ENCODE results near the gene SMG6. TPM values are rescaled to one million over a fixed set of nuclear protein-coding genes. Genes with fewer than 3 reads are reported as not detected.

Gene SMG6
- polyA plus RNA-seq, 1 of the 3 experiments (the other 2 are of a cell fraction), result 15.7 TPM

DNA sequence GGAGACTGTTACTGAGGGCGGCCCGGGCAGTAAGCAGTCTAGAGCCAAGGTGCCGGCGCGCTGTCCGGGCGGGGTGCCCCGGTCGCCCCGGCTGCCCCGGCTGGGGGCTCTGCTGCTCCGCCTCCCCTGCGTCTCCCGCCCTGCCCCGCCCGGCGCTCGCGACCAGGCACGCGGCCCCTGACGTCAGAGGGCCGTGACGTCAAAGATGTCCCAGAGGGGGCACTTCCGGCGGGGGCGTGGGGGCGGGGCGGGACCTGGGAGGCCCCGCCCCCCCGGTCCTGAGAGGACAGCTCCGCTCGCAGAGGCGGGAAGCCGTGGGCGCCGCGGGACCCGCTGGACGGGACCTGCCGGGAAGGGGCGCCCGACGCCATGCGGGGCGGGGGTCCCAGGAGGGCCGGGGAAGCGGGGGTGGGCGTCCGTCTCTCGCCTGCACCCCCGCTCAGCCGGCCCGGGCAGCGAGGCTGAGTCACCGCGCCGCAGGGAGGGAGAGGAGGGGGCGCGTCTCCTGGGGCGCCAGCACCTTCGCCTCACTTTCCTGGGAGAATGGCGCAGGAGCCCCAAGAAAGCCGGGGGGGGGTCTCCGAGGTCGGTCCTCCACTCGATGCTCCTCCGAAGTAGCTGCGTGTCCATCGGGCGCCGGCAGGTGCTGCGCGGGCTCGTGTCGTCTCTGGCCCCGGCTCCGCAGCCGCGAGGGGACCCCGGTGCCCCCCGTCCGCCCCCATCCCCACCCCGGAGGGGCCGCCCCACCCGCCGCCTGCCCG, 253.1 kb downstream of the SMG6 start:
- H3K4me2 ChIP-seq, result peak overlapping the region; percentile 79; the same call in 1 of the 2 replicates
- peaks cover 20% of the 10 kb centered on the region for H3F3A ChIP-seq (replicated peaks; ENCODE audit: insufficient read depth)
- TF ChIP-seq, protein P1, sequence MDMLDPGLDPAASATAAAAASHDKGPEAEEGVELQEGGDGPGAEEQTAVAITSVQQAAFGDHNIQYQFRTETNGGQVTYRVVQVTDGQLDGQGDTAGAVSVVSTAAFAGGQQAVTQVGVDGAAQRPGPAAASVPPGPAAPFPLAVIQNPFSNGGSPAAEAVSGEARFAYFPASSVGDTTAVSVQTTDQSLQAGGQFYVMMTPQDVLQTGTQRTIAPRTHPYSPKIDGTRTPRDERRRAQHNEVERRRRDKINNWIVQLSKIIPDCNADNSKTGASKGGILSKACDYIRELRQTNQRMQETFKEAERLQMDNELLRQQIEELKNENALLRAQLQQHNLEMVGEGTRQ (IDR thresholded peaks at IDR 0.05; ENCODE audit: borderline replicate concordance, low read depth, low read length), result no peak
- TF ChIP-seq FOXJ3 (CRISPR knock-in tag; IDR thresholded peaks at IDR 0.05) (no peak), GABPA (IDR thresholded peaks at IDR 0.05; ENCODE audit: low read depth) (peak; percentile 50), USF1 (IDR thresholded peaks at IDR 0.05; ENCODE audit: borderline replicate concordance, low read depth) (peak; percentile 27; the same call in 1 of the 2 replicates), MXI1 (IDR thresholded peaks at IDR 0.05; ENCODE audit: low read depth, low read length) (no peak), SIN3A (IDR thresholded peaks at IDR 0.05; ENCODE audit: borderline replicate concordance, low read depth, low read length) (peak; percentile 50; the same call in 1 of the 2 replicates), MAX (IDR thresholded peaks at IDR 0.05; ENCODE audit: low read depth) (peak; percentile 95)
- TF ChIP-seq, protein P2, sequence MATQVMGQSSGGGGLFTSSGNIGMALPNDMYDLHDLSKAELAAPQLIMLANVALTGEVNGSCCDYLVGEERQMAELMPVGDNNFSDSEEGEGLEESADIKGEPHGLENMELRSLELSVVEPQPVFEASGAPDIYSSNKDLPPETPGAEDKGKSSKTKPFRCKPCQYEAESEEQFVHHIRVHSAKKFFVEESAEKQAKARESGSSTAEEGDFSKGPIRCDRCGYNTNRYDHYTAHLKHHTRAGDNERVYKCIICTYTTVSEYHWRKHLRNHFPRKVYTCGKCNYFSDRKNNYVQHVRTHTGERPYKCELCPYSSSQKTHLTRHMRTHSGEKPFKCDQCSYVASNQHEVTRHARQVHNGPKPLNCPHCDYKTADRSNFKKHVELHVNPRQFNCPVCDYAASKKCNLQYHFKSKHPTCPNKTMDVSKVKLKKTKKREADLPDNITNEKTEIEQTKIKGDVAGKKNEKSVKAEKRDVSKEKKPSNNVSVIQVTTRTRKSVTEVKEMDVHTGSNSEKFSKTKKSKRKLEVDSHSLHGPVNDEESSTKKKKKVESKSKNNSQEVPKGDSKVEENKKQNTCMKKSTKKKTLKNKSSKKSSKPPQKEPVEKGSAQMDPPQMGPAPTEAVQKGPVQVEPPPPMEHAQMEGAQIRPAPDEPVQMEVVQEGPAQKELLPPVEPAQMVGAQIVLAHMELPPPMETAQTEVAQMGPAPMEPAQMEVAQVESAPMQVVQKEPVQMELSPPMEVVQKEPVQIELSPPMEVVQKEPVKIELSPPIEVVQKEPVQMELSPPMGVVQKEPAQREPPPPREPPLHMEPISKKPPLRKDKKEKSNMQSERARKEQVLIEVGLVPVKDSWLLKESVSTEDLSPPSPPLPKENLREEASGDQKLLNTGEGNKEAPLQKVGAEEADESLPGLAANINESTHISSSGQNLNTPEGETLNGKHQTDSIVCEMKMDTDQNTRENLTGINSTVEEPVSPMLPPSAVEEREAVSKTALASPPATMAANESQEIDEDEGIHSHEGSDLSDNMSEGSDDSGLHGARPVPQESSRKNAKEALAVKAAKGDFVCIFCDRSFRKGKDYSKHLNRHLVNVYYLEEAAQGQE (IDR thresholded peaks at IDR 0.05; ENCODE audit: low read depth, low read length), result peak; percentile 89
- peaks cover 9% of the 10 kb centered on the region for H3K79me2 ChIP-seq (ENCODE audit: insufficient read depth)
- H3K9me2 ChIP-seq, result no peaks in the 10 kb centered on the region
- H3K36me3 ChIP-seq (replicated peaks in 1 of 2; ENCODE audit: control insufficient read depth in 1 of 2, insufficient read depth in 2 of 2, low read length in 1 of 2), result peaks cover 0 to 9% of the 10 kb centered on the region in 2 experiments
- ChIA-PET POLR2A (interaction anchor here (0.9 kb wide), 1 partner anchor 9 kb away, joined by 3 read pairs; the partner anchor contains the start of gene OVCA2), CTCF (interaction anchor here (0.9 to 3.6 kb wide), 6 partner anchors 12 to 232 kb away, joined by 3 to 50 read pairs (median 6); no protein-coding TSS in a partner anchor)
- no peaks in the 10 kb centered on the region for H3K9me3 ChIP-seq
- peak overlapping the region; percentile 56 to 75 for H3K4me3 ChIP-seq (ENCODE audit: low read depth in 2 of 2, low read length in 1 of 2)
- 0% methylated on average over 4 of the region's 88 CpGs for WGBS (ENCODE audit: low lambda C conversion rate)
- no peaks in the 10 kb centered on the region for H3K27me3 ChIP-seq (ENCODE audit: insufficient read depth)
- H3K27ac ChIP-seq (ENCODE audit: low read depth in 2 of 2, low read length in 1 of 2), result peak overlapping the region in 1 of 2 experiments; percentile 60; a peak in 2 of 4 replicates
- H3K4me1 ChIP-seq (ENCODE audit: control insufficient read depth in 1 of 2, insufficient read depth in 2 of 2, low read depth in 1 of 2, low read length in 1 of 2), result peaks cover 4 to 16% of the 10 kb centered on the region in 2 experiments; a peak in 2 of 4 replicates
- H3K9ac ChIP-seq, result no peak overlapping the region
- peaks cover 5% of the 10 kb centered on the region; the same call in 1 of the 2 replicates for H4K20me1 ChIP-seq (ENCODE audit: insufficient read depth)
- no peak overlapping the region for H2AFZ ChIP-seq (ENCODE audit: low read depth)
- DNase-seq, result peak; percentile 94
